ENCODE results near the gene CNTNAP2. TPM values are rescaled to one million over a fixed set of nuclear protein-coding genes. Genes with fewer than 3 reads are reported as not detected.

CNTNAP2 gene
- total RNA-seq, 1 donor from 2014 or later: 2.2 TPM

GRCh38 chr7:147605323-147605722 is 1488.7 kb downstream of the CNTNAP2 start:
- H3K4me3 ChIP-seq: no peak overlapping the region
- TF ChIP-seq POLR2AphosphoS5 (IDR thresholded peaks at IDR 0.05; ENCODE audit: insufficient read depth in 1 of 2, low read depth in 1 of 2) (no peak), POLR2A (IDR thresholded peaks at IDR 0.05) (no peak)
- TF ChIP-seq, protein P1, sequence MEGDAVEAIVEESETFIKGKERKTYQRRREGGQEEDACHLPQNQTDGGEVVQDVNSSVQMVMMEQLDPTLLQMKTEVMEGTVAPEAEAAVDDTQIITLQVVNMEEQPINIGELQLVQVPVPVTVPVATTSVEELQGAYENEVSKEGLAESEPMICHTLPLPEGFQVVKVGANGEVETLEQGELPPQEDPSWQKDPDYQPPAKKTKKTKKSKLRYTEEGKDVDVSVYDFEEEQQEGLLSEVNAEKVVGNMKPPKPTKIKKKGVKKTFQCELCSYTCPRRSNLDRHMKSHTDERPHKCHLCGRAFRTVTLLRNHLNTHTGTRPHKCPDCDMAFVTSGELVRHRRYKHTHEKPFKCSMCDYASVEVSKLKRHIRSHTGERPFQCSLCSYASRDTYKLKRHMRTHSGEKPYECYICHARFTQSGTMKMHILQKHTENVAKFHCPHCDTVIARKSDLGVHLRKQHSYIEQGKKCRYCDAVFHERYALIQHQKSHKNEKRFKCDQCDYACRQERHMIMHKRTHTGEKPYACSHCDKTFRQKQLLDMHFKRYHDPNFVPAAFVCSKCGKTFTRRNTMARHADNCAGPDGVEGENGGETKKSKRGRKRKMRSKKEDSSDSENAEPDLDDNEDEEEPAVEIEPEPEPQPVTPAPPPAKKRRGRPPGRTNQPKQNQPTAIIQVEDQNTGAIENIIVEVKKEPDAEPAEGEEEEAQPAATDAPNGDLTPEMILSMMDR (IDR thresholded peaks at IDR 0.05): no peak
- no peaks in the 10 kb centered on the region for H3K36me3 ChIP-seq
- H3K4me1 ChIP-seq: no peaks in the 10 kb centered on the region
- no peak overlapping the region for H3K27ac ChIP-seq
- intact Hi-C loops (cut with DNase I): no loop called here
- no peaks in the 10 kb centered on the region for H3K27me3 ChIP-seq
- DNase-seq (ENCODE audit: extremely low spot score in 2 of 2): no peak
- H3K9me3 ChIP-seq: no peaks in the 10 kb centered on the region

GRCh38 chr7:147607157-147607800 is 1490.7 kb downstream of the CNTNAP2 start:
- DNase-seq (ENCODE audit: extremely low spot score in 2 of 2): no peak

GRCh38 chr7:147611431-147611830 is 1494.8 kb downstream of the CNTNAP2 start:
- H3K9me3 ChIP-seq: no peaks in the 10 kb centered on the region
- H3K27me3 ChIP-seq: no peaks in the 10 kb centered on the region
- no peak for TF ChIP-seq POLR2AphosphoS5 (IDR thresholded peaks at IDR 0.05; ENCODE audit: insufficient read depth in 1 of 2, low read depth in 1 of 2)
- TF ChIP-seq, protein P1 (IDR thresholded peaks at IDR 0.05): no peak
- TF ChIP-seq POLR2A (IDR thresholded peaks at IDR 0.05): no peak
- DNase-seq (ENCODE audit: extremely low spot score in 2 of 2): no peak
- H3K36me3 ChIP-seq: no peaks in the 10 kb centered on the region
- H3K27ac ChIP-seq: no peak overlapping the region
- no peak overlapping the region for H3K4me3 ChIP-seq
- intact Hi-C loops (cut with DNase I): no loop called here
- no peaks in the 10 kb centered on the region for H3K4me1 ChIP-seq

More at GRCh38 chr7:147607157-147607800, 1490.7 kb downstream of the CNTNAP2 start:
- no peak overlapping the region for H3K4me3 ChIP-seq
- no peaks in the 10 kb centered on the region for H3K36me3 ChIP-seq
- H3K4me1 ChIP-seq: no peaks in the 10 kb centered on the region
- TF ChIP-seq, protein P1 (IDR thresholded peaks at IDR 0.05): no peak
- no peak for TF ChIP-seq POLR2A (IDR thresholded peaks at IDR 0.05)
- TF ChIP-seq POLR2AphosphoS5 (IDR thresholded peaks at IDR 0.05; ENCODE audit: insufficient read depth in 1 of 2, low read depth in 1 of 2): no peak
- intact Hi-C loops (cut with DNase I): no loop called here
- H3K27me3 ChIP-seq: no peaks in the 10 kb centered on the region
- no peak overlapping the region for H3K27ac ChIP-seq
- no peaks in the 10 kb centered on the region for H3K9me3 ChIP-seq

- Histone ChIP-seq H3K9me3 (no peaks in the 10 kb centered on the region), H3K4me3 (no peak overlapping the region), H3K27ac (no peak overlapping the region), H3K36me3 (no peaks in the 10 kb centered on the region), H3K4me1 (no peaks in the 10 kb centered on the region), H3K27me3 (no peaks in the 10 kb centered on the region)
- intact Hi-C loops (cut with DNase I): no loop called here
- no peak for DNase-seq (ENCODE audit: extremely low spot score in 2 of 2)
- TF ChIP-seq, protein P1 (IDR thresholded peaks at IDR 0.05): no peak
- no peak for TF ChIP-seq POLR2AphosphoS5 (IDR thresholded peaks at IDR 0.05; ENCODE audit: insufficient read depth in 1 of 2, low read depth in 1 of 2)
- TF ChIP-seq POLR2A (IDR thresholded peaks at IDR 0.05): no peak
Measured at GRCh38 chr7:147635288-147635687, 1518.7 kb downstream of the CNTNAP2 start.

- no peak for DNase-seq (ENCODE audit: extremely low spot score in 2 of 2)
- intact Hi-C loops (cut with DNase I): no loop called here
- H3K4me1 ChIP-seq: no peaks in the 10 kb centered on the region
- H3K27ac ChIP-seq: no peak overlapping the region
- no peaks in the 10 kb centered on the region for H3K9me3 ChIP-seq
- H3K36me3 ChIP-seq: no peaks in the 10 kb centered on the region
- TF ChIP-seq POLR2AphosphoS5 (IDR thresholded peaks at IDR 0.05; ENCODE audit: insufficient read depth in 1 of 2, low read depth in 1 of 2) (no peak), POLR2A (IDR thresholded peaks at IDR 0.05) (no peak)
- TF ChIP-seq, protein P1 (IDR thresholded peaks at IDR 0.05): no peak
- H3K27me3 ChIP-seq: no peaks in the 10 kb centered on the region
- no peak overlapping the region for H3K4me3 ChIP-seq
Measured at GRCh38 chr7:147636553-147636952, 1520.0 kb downstream of the CNTNAP2 start.
